Measurements from ENCODE around the gene LAMP5. TPM values are rescaled to one million over a fixed set of nuclear protein-coding genes. Genes with fewer than 3 reads are reported as not detected.

Gene LAMP5
- total RNA-seq, 2 experiments from 2014 or later: not detected

DNA sequence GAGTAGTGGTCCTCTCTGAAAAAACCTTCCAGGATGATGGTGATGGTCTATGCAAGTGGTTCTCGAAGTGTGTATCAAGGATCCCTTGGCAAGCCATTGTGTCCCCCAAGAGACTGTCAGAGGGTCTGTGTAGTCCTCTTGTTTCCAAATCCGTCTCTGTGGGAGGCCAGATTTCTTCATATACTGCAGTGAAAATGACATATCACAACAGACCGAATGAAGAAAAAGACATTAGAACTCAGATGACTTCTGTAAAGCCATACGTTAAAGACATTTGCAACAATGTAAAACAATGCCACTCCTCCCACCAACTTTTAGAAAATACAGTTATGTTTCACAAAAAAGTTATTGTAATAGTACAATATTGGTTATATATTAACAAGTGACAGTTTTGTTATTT is 27.2 kb upstream of the LAMP5 start:
- H3K27me3 Mint-ChIP-seq: peaks cover 2% of the 10 kb centered on the region
- no peaks in the 10 kb centered on the region for H3K36me3 Mint-ChIP-seq (ENCODE audit: low read depth)
- POLR2A ChIA-PET: no interaction called here
- peaks cover 3% of the 10 kb centered on the region for H3K9me3 Mint-ChIP-seq (ENCODE audit: low read depth)
- intact Hi-C loops (cut with DNase I, micrococcal nuclease): no loop called here
- ATAC-seq (no peak), DNase-seq (no peak)
- no peaks in the 10 kb centered on the region for H3K4me1 Mint-ChIP-seq
- no peak overlapping the region for H3K4me3 Mint-ChIP-seq
- CTCF ChIA-PET: no interaction called here
- H3K27ac Mint-ChIP-seq: no peak overlapping the region

DNA sequence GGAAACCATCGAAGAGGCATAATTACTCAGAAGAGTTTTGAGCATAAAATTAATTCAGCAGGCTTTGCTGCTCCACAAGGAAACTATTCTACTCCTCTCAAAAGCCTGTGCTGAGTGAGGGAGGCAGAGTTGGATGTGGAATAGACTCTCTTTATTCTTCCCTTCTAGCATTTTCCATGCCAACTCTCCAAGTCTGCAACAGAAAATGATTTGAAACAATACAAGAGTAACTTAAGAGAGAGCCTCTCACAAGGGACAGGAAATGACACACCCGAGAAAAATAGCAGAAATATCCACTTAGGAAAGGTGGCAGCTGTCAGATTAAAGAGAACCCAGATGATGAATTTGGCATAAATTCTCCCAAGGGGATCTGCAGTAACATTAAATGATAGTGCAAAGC is 26.3 kb upstream of the LAMP5 start:
- no peak overlapping the region for H3K27ac Mint-ChIP-seq
- ATAC-seq (no peak), DNase-seq (no peak)
- no peaks in the 10 kb centered on the region for H3K36me3 Mint-ChIP-seq (ENCODE audit: low read depth)
- no peak overlapping the region for H3K4me3 Mint-ChIP-seq
- intact Hi-C loops (cut with DNase I, micrococcal nuclease): no loop called here
- peaks cover 2% of the 10 kb centered on the region for H3K27me3 Mint-ChIP-seq
- peaks cover 3% of the 10 kb centered on the region for H3K9me3 Mint-ChIP-seq (ENCODE audit: low read depth)
- ChIA-PET CTCF (no interaction called here), POLR2A (no interaction called here)
- H3K4me1 Mint-ChIP-seq: no peaks in the 10 kb centered on the region

DNA sequence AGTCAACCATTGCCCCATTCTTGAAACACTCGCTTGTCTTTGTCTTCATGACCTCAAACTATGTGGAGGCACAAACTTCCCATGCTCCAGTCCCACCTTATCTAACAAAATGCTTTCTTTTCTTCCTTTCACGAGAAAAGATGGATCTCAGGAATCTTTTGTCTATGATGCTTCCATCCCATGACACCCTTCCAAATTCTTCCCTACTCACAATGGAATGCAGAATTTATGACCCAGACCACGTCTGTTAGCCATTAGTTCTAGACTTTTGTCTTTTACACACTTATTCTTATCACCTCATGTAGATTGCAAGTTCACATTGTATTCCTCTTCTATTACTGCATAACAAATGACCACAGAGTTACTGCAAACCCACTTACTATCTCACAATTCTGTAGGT is 24.2 kb upstream of the LAMP5 start:
- no peak overlapping the region for H3K27ac Mint-ChIP-seq
- no peak for DNase-seq
- ATAC-seq: no peak
- ChIA-PET CTCF (no interaction called here), POLR2A (no interaction called here)
- H3K36me3 Mint-ChIP-seq (ENCODE audit: low read depth): no peaks in the 10 kb centered on the region
- H3K27me3 Mint-ChIP-seq: no peaks in the 10 kb centered on the region
- H3K4me1 Mint-ChIP-seq: no peaks in the 10 kb centered on the region
- no peak overlapping the region for H3K4me3 Mint-ChIP-seq
- H3K9me3 Mint-ChIP-seq (ENCODE audit: low read depth): peaks cover 4% of the 10 kb centered on the region
- intact Hi-C loops (cut with DNase I, micrococcal nuclease): no loop called here

DNA sequence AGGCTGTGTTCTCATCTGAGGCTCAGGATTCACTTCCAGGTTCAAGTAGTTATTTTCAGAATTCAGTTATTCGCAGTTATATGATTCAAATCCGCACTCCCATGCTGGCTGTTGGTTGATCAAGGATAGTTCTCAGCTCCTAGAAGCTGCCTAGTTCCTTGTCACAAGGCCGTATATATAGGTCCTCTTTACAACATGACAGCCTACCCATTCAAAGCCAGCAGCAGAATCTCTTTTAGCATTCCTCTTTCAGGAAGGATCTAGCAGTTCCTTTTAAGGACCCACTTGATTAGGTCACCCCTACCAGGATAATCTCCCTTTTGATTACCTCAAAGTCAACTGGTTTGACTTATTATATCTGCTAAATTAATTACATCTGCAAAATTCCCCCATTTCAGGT is 23.8 kb upstream of the LAMP5 start:
- DNase-seq (no peak), ATAC-seq (no peak)
- no peaks in the 10 kb centered on the region for H3K4me1 Mint-ChIP-seq
- H3K27me3 Mint-ChIP-seq: no peaks in the 10 kb centered on the region
- H3K27ac Mint-ChIP-seq: no peak overlapping the region
- H3K9me3 Mint-ChIP-seq (ENCODE audit: low read depth): peaks cover 4% of the 10 kb centered on the region
- ChIA-PET POLR2A (no interaction called here), CTCF (no interaction called here)
- intact Hi-C loops (cut with DNase I, micrococcal nuclease): no loop called here
- H3K36me3 Mint-ChIP-seq (ENCODE audit: low read depth): no peaks in the 10 kb centered on the region
- H3K4me3 Mint-ChIP-seq: no peak overlapping the region

DNA sequence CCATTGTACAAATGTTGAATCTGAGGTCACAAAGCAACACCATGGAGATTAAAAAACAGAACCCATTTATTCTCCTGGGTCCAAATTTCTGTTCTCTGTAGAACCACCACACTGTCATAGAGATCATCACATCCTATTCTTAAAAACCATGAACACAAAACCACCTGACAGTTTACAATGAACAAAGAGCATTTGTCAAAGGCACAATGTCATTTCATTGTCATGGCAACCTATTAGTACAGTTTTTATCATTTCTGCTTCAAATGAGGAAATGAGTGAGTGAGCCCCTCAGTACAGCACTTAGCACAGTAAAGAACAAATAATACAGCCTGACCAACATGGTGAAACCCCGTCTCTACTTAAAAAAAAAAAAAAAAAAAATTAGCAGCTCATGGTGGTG is 23.1 kb upstream of the LAMP5 start:
- intact Hi-C loops (cut with DNase I, micrococcal nuclease): no loop called here
- no peak for DNase-seq
- Mint-ChIP-seq H3K27me3 (no peaks in the 10 kb centered on the region), H3K36me3 (ENCODE audit: low read depth) (no peaks in the 10 kb centered on the region), H3K4me3 (no peak overlapping the region), H3K9me3 (ENCODE audit: low read depth) (peaks cover 6% of the 10 kb centered on the region), H3K4me1 (no peaks in the 10 kb centered on the region), H3K27ac (no peak overlapping the region)
- POLR2A ChIA-PET: no interaction called here
- no peak for ATAC-seq
- CTCF ChIA-PET: no interaction called here

DNA sequence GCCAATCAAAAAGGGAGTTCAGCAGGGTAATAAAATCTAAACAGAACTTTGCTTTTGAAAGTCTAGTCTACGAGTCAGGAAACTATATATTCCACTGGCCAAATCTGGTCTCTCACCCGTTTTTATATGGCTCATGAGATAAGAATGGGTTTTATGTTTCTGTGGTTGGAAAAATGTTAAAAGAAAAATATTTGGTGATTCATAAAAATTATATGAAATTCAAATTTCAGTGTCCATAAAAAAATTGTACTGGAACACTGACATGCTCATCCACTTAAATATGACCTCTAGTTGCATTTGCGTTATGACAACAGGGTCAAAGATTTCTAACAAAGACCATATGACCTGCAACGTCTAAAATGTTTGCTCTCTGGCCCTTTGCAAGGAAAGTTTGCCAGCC is 22.3 kb upstream of the LAMP5 start:
- DNase-seq: no peak
- H3K36me3 Mint-ChIP-seq (ENCODE audit: low read depth): no peaks in the 10 kb centered on the region
- no peaks in the 10 kb centered on the region for H3K27me3 Mint-ChIP-seq
- intact Hi-C loops (cut with DNase I, micrococcal nuclease): no loop called here
- peaks cover 6% of the 10 kb centered on the region for H3K9me3 Mint-ChIP-seq (ENCODE audit: low read depth)
- no peak overlapping the region for H3K4me3 Mint-ChIP-seq
- no peak for ATAC-seq
- ChIA-PET CTCF (no interaction called here), POLR2A (no interaction called here)
- H3K27ac Mint-ChIP-seq: no peak overlapping the region
- no peaks in the 10 kb centered on the region for H3K4me1 Mint-ChIP-seq

DNA sequence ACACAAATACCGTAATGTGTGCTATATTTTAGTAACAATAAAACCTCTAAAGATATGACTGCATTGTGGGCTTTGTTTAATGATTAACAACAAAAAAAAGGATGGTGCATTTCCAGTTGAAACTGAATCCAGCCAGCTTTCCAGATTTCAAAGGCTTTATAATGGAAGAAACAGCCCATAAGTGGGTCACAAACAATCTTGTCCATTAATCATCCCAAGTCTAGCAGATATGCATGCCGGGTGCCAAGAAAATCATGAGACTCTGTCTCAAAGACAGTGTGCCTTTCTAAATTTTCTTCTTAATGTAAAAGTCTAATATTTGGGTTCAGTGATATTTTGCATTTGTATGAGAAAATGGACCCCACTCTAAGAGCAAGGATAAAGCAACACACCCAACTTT is 20.6 kb upstream of the LAMP5 start:
- Mint-ChIP-seq H3K9me3 (ENCODE audit: low read depth) (peaks cover 6% of the 10 kb centered on the region), H3K4me3 (no peak overlapping the region), H3K27ac (no peak overlapping the region), H3K36me3 (ENCODE audit: low read depth) (no peaks in the 10 kb centered on the region), H3K27me3 (no peaks in the 10 kb centered on the region), H3K4me1 (no peaks in the 10 kb centered on the region)
- DNase-seq (no peak), ATAC-seq (no peak)
- intact Hi-C loops (cut with DNase I, micrococcal nuclease): no loop called here
- CTCF ChIA-PET: no interaction called here
- POLR2A ChIA-PET: no interaction called here

DNA sequence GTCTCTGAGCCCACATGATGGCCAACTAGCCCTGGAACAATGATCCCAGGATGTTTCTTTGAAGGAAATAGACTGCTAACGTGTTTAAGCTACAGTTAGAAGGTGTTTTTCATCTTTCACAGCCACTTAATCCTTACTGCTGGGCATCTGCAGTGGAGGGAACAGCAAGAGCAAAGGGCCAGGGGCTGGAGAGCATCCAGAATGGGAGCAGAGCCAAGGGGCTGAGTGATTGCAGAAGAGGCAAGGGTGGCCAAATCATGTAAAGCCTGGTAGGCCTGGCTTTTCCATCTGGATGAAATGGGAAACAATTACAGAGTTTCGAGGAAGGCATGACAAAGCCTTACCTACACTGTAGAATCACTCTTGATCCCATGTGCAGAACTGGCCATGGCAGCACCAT is 18.7 kb upstream of the LAMP5 start:
- H3K4me1 Mint-ChIP-seq: no peaks in the 10 kb centered on the region
- intact Hi-C loops (cut with DNase I, micrococcal nuclease): no loop called here
- peaks cover 6% of the 10 kb centered on the region for H3K9me3 Mint-ChIP-seq (ENCODE audit: low read depth)
- H3K36me3 Mint-ChIP-seq (ENCODE audit: low read depth): no peaks in the 10 kb centered on the region
- ChIA-PET POLR2A (no interaction called here), CTCF (no interaction called here)
- no peak for ATAC-seq
- DNase-seq: no peak
- H3K4me3 Mint-ChIP-seq: no peak overlapping the region
- no peak overlapping the region for H3K27ac Mint-ChIP-seq
- H3K27me3 Mint-ChIP-seq: no peaks in the 10 kb centered on the region

DNA sequence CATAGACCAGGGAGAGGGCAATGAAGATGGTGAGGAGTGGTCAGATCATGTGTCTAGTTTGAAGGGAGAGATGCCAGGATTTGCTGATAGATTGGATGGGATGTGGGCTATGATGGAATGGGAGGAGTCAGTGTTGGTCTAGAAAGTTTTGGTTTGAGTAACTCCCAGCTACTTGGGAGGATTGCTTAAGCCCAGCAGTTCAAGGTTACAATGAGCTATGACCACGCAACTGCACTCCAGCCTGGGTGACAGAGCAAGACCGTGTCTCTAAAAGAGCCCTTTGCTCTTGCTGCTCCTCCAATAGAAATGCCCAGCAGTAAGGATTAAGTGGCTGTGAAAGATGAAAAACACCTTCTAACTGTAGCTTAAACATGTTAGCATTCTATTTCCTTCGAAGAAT is 18.2 kb upstream of the LAMP5 start:
- Mint-ChIP-seq H3K27ac (no peak overlapping the region), H3K27me3 (no peaks in the 10 kb centered on the region), H3K36me3 (ENCODE audit: low read depth) (no peaks in the 10 kb centered on the region), H3K4me1 (no peaks in the 10 kb centered on the region), H3K4me3 (no peak overlapping the region), H3K9me3 (ENCODE audit: low read depth) (peaks cover 6% of the 10 kb centered on the region)
- no peak for ATAC-seq
- no peak for DNase-seq
- CTCF ChIA-PET: no interaction called here
- POLR2A ChIA-PET: no interaction called here
- intact Hi-C loops (cut with DNase I, micrococcal nuclease): no loop called here

DNA sequence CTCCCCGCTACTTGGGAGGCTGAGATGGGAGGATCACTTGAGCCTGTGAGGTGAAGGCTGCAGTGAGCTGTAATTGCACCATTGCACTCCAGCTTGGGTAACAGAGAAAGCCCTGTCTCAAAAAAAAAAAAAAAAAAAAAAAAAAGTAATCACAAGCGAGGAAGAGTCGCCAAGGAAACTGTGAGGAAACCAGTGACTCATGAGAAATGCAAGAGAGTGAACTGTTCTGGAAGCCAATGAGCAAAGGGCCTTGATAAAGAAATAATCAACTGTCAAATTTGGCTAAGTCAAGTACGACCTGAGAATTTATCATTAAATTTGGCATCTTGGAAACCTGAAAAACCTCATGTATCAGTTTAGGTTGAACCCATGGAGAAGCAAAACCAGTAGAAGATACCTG is 16.1 kb upstream of the LAMP5 start:
- no peak overlapping the region for H3K27ac Mint-ChIP-seq
- H3K4me1 Mint-ChIP-seq: no peaks in the 10 kb centered on the region
- DNase-seq (no peak), ATAC-seq (no peak)
- intact Hi-C loops (cut with DNase I, micrococcal nuclease): no loop called here
- no peak overlapping the region for H3K4me3 Mint-ChIP-seq
- H3K36me3 Mint-ChIP-seq (ENCODE audit: low read depth): no peaks in the 10 kb centered on the region
- ChIA-PET POLR2A (no interaction called here), CTCF (interaction anchor here (1.2 kb wide), 1 partner anchor 22 kb away, joined by 3 read pairs; no protein-coding TSS in a partner anchor)
- no peaks in the 10 kb centered on the region for H3K27me3 Mint-ChIP-seq
- peaks cover 6% of the 10 kb centered on the region for H3K9me3 Mint-ChIP-seq (ENCODE audit: low read depth)

DNA sequence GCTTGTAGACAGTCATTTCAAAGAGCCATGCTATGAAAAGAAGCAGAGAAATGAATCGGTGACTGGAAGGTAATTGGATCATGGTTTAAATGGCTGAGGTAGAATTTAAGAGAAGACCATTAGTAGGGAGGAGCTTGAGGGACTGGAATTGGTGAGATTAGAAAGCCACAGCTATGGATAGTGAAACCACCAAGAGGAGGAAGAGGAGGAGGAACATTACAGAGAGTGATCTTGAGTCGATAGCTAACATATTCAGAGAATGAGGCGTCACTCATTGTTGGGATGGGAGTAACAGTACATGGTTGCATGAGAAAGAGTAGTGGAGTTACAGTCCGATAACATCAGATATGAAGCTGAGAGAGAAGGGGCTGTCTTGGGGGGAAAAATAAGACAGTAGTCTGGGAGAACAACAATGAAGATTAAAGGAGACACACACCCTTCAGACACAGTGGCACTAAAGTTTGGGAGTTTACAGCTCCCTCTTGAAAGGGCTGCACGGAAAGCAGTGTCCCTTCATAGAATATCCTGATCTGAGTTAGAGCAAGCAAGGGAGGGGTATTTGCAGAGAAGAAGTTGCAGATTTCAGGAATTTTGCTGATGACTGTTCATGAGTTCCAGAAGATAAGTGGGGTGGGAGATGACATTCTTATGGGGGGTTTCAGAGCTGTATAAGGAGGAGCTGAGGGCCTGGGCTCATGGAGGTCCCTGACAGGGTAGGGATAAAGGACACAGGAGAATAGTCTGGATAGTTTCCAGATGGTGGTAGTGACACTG is 15.1 kb upstream of the LAMP5 start:
- Mint-ChIP-seq H3K4me1 (no peaks in the 10 kb centered on the region), H3K9me3 (ENCODE audit: low read depth) (peaks cover 3% of the 10 kb centered on the region), H3K4me3 (no peak overlapping the region), H3K36me3 (ENCODE audit: low read depth) (no peaks in the 10 kb centered on the region), H3K27ac (no peak overlapping the region), H3K27me3 (peaks cover 2% of the 10 kb centered on the region)
- ChIA-PET CTCF (interaction anchor here (0.6 to 1.2 kb wide), 3 partner anchors 22 to 50 kb away, joined by 3 to 4 read pairs (median 3); no protein-coding TSS in a partner anchor), POLR2A (no interaction called here)
- ATAC-seq (no peak), DNase-seq (no peak)
- intact Hi-C loops (cut with DNase I, micrococcal nuclease): no loop called here

DNA sequence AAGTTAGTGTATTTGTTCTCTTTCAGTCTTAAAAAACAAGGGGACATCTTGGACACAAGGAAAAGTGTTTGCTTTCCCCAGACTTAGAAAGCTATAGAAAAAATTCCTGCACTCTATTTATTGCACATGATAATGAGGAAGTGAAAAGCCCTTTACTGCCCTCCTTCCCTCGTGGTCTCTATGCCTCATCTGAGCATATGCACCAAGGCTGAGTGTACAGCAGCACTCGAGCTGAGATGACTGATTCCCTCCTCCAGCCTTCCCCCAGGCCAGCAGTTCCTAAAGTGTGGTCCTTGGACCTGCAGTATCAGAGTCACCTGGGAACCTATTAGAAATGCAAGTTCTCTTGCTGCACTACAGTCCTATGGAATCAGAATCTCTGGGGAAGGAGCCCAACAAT is 14.3 kb upstream of the LAMP5 start:
- POLR2A ChIA-PET: no interaction called here
- CTCF ChIA-PET: no interaction called here
- Mint-ChIP-seq H3K4me1 (no peaks in the 10 kb centered on the region), H3K27ac (no peak overlapping the region), H3K9me3 (ENCODE audit: low read depth) (peaks cover 2% of the 10 kb centered on the region), H3K27me3 (peaks cover 2% of the 10 kb centered on the region), H3K4me3 (no peak overlapping the region), H3K36me3 (ENCODE audit: low read depth) (no peaks in the 10 kb centered on the region)
- intact Hi-C loops (cut with DNase I, micrococcal nuclease): no loop called here
- ATAC-seq (no peak), DNase-seq (no peak)

DNA sequence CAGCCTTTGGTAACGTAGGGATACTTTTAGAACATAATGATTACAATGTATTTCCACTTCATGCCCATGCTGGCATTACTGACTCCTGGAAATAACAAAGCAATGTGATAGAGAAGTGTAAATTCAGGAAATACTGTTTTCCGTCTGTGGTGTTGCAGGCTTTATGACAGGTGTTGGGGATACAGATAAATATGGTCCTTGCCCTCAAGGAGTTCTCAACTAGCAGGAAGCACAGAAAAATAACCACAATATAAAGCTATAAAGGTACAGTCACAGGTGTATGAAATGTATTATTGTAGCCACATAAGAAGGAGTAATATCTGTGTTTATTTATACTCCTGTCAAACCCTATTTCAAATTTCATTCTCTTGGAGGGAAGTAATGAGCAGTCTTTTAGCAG is 12.9 kb upstream of the LAMP5 start:
- H3K4me1 Mint-ChIP-seq: no peaks in the 10 kb centered on the region
- H3K4me3 Mint-ChIP-seq: no peak overlapping the region
- DNase-seq (no peak), ATAC-seq (no peak)
- H3K27ac Mint-ChIP-seq: no peak overlapping the region
- CTCF ChIA-PET: interaction anchor here (0.6 kb wide), 1 partner anchor 255 kb away, joined by 3 read pairs; no protein-coding TSS in a partner anchor
- H3K36me3 Mint-ChIP-seq (ENCODE audit: low read depth): no peaks in the 10 kb centered on the region
- H3K27me3 Mint-ChIP-seq: peaks cover 10% of the 10 kb centered on the region
- POLR2A ChIA-PET: no interaction called here
- intact Hi-C loops (cut with DNase I, micrococcal nuclease): no loop called here
- no peaks in the 10 kb centered on the region for H3K9me3 Mint-ChIP-seq (ENCODE audit: low read depth)

Measured in activated CD4-positive, alpha-beta T cell treated with anti-CD3 and anti-CD28 coated beads for 36 hours (primary cell).